H1 (cell line): ENCODE data around the gene PID1. TPM values are rescaled to one million over a fixed set of nuclear protein-coding genes. Genes with fewer than 3 reads are reported as not detected.
A peak's percentile ranks its signal among the peaks of the same experiment; 100 is the strongest.

Source experiments
- CTCF ChIA-PET: fragments of 300-600 bp; sonication (Branson Sonifier 250); formaldehyde crosslinking; loops from one replicate; lab custom pipeline; 2021; ENCODE audit not compliant: partially characterized antibody; lab: Charles Lee
- POLR2A ChIA-PET: fragments of 300-600 bp; sonication (Branson Sonifier 250); formaldehyde crosslinking; loops from one replicate; lab custom pipeline; 2021; ENCODE audit warnings: inconsistent platforms; ENCODE audit not compliant: partially characterized antibody; lab: Charles Lee
- DNase-seq, 2 experiments: peaks; one replicate each; pipeline versions ENCODE4 v3.0.0 to v3.0.0-alpha.2; 2010 to 2022; ENCODE audit warnings: low spot score in 2 of 2, low read depth in 1 of 2, mixed read lengths in 1 of 2
- FAIRE-seq: peaks from 2 replicates; lab custom pipeline; 2011; peaks lifted over from hg19 to GRCh38; lab: Jason Lieb, UNC
- H2AFZ ChIP-seq: 2 replicates; pipeline ENCODE4 v1.8.1; 2012; ENCODE audit warnings: low read length, inconsistent platforms
- H2AK5ac ChIP-seq: 2 replicates; pipeline ENCODE4 v1.6.1; 2013; ENCODE audit warnings: low read depth, low read length
- H2BK120ac ChIP-seq: replicated peaks from 2 replicates; pipeline ENCODE3; 2013; ENCODE audit warnings: low read depth, low read length, inconsistent platforms
- H2BK12ac ChIP-seq: 2 replicates; pipeline ENCODE4 v1.6.1; 2013; ENCODE audit warnings: low read depth, low read length
- H2BK15ac ChIP-seq: 2 replicates; pipeline ENCODE4 v1.6.1; 2013; ENCODE audit warnings: low read length
- H2BK20ac ChIP-seq: 2 replicates; pipeline ENCODE4 v1.6.1; 2013; ENCODE audit warnings: low read length
- H2BK5ac ChIP-seq: 2 replicates; pipeline ENCODE4 v1.6.1; 2013; ENCODE audit warnings: low read depth, low read length
- H3K14ac ChIP-seq: 2 replicates; pipeline ENCODE4 v1.6.1; 2013; ENCODE audit warnings: inconsistent platforms; ENCODE audit not compliant: insufficient read length
- H3K18ac ChIP-seq: 2 replicates; pipeline ENCODE4 v1.6.1; 2013; ENCODE audit warnings: low read length; ENCODE audit errors: extremely low read depth
- H3K23ac ChIP-seq: 2 replicates; pipeline ENCODE4 v1.6.1; 2013; ENCODE audit warnings: inconsistent platforms; ENCODE audit not compliant: insufficient read length
- H3K23me2 ChIP-seq: 2 replicates; pipeline ENCODE4 v1.6.1; 2013; ENCODE audit warnings: low read depth, low read length
- H3K27ac ChIP-seq: 2 replicates; pipeline ENCODE4 v1.6.1; 2011; ENCODE audit warnings: low read depth, low read length, inconsistent platforms
- H3K27me3 ChIP-seq, 4 experiments: replicated peaks in 1 of 4; 1 replicate in 1 of 4; 2 replicates in 3 of 4; pipeline versions ENCODE4 v1.6.1 to v1.8.1; 2011 to 2013; ENCODE audit warnings: low read length in 3 of 4, mild to moderate bottlenecking in 3 of 4, inconsistent platforms in 2 of 4, mixed read lengths in 2 of 4, moderate library complexity in 1 of 4; ENCODE audit not compliant: control insufficient read depth in 3 of 4, insufficient read depth in 3 of 4; ENCODE audit errors: extremely low read depth in 1 of 4
- H3K36me3 ChIP-seq, 4 experiments: 2 replicates each; pipeline versions ENCODE4 v1.6.1 to v1.8.1; 2011 to 2013; ENCODE audit warnings: mild to moderate bottlenecking in 4 of 4, low read length in 3 of 4, moderate library complexity in 2 of 4, control low read depth in 1 of 4, inconsistent platforms in 1 of 4; ENCODE audit not compliant: insufficient read depth in 4 of 4, control insufficient read depth in 2 of 4
- H3K4ac ChIP-seq: replicated peaks from 2 replicates; pipeline ENCODE3; 2013; ENCODE audit warnings: low read length, low read depth, mixed read lengths, inconsistent platforms; ENCODE audit not compliant: insufficient read length
- H3K4me1 ChIP-seq, 4 experiments: replicated peaks in 1 of 4; 1 replicate in 1 of 4; 2 replicates in 3 of 4; pipeline versions ENCODE4 v1.6.1 to v1.8.1; 2011 to 2013; ENCODE audit warnings: low read length in 3 of 4, inconsistent platforms in 2 of 4, mixed read lengths in 1 of 4; ENCODE audit not compliant: insufficient read depth in 4 of 4, control insufficient read depth in 3 of 4
- H3K4me2 ChIP-seq, 2 experiments: 2 replicates each; pipeline versions ENCODE4 v1.6.1 to v1.8.1; 2011 to 2013; ENCODE audit warnings: low read depth in 2 of 2, low read length in 2 of 2, control low read depth in 1 of 2, inconsistent platforms in 1 of 2, mild to moderate bottlenecking in 1 of 2; ENCODE audit not compliant: insufficient read depth in 1 of 2
- H3K4me3 ChIP-seq, 4 experiments: fragments of 200-600, 300-600 bp in 1 of 4; sonication (generic), shearing (Covaris generic), sonication (Bioruptor Twin) in 1 of 4; 2 replicates each; pipeline versions ENCODE4 v1.5.1 to v1.8.1; 2011 to 2016; ENCODE audit warnings: low read length in 4 of 4, low read depth in 3 of 4, control low read depth in 2 of 4, inconsistent platforms in 2 of 4, mild to moderate bottlenecking in 2 of 4, mixed read lengths in 1 of 4, moderate library complexity in 1 of 4; ENCODE audit not compliant: insufficient read depth in 2 of 4; ENCODE audit errors: extremely low read depth in 1 of 4
- H3K56ac ChIP-seq: replicated peaks from 2 replicates; pipeline ENCODE3; 2013; ENCODE audit warnings: low read depth, mild to moderate bottlenecking, mixed read lengths, low read length, inconsistent platforms; ENCODE audit not compliant: insufficient read length
- H3K79me1 ChIP-seq: 2 replicates; pipeline ENCODE4 v1.6.1; 2013; ENCODE audit warnings: low read depth, low read length, control low read depth
- H3K79me2 ChIP-seq, 2 experiments: 2 replicates each; pipeline versions ENCODE4 v1.6.1 to v1.8.1; 2012 to 2013; ENCODE audit warnings: low read length in 2 of 2, mild to moderate bottlenecking in 2 of 2, inconsistent platforms in 1 of 2; ENCODE audit not compliant: insufficient read depth in 2 of 2, control insufficient read depth in 1 of 2
- H3K9ac ChIP-seq, 4 experiments: replicated peaks in 1 of 4; 1 replicate in 1 of 4; 2 replicates in 3 of 4; pipeline versions ENCODE4 v1.6.1 to v1.8.1; 2011 to 2013; ENCODE audit warnings: low read depth in 3 of 4, low read length in 3 of 4, control low read depth in 2 of 4, mild to moderate bottlenecking in 2 of 4, moderate library complexity in 2 of 4, inconsistent platforms in 1 of 4; ENCODE audit errors: extremely low read depth in 1 of 4
- H3K9me3 ChIP-seq, 2 experiments: 2 replicates each; pipeline versions ENCODE4 v1.6.1 to v1.8.1; 2012 to 2013; ENCODE audit warnings: mild to moderate bottlenecking in 2 of 2, moderate library complexity in 2 of 2, control low read depth in 1 of 2, inconsistent platforms in 1 of 2, low read depth in 1 of 2, low read length in 1 of 2, mixed read lengths in 1 of 2; ENCODE audit not compliant: insufficient read depth in 2 of 2
- H4K20me1 ChIP-seq, 2 experiments: replicated peaks in 1 of 2; 2 replicates each; pipeline versions ENCODE3 to v1.8.1; 2011 to 2013; ENCODE audit warnings: inconsistent platforms in 2 of 2, low read length in 2 of 2, mild to moderate bottlenecking in 1 of 2; ENCODE audit not compliant: insufficient read depth in 2 of 2, control insufficient read depth in 1 of 2
- H4K5ac ChIP-seq: 2 replicates; pipeline ENCODE4 v1.6.1; 2013; ENCODE audit warnings: low read length, low read depth, mixed read lengths, inconsistent platforms; ENCODE audit not compliant: insufficient read length
- H4K8ac ChIP-seq: 2 replicates; pipeline ENCODE4 v1.8.0; 2013; ENCODE audit warnings: mild to moderate bottlenecking, moderate library complexity, low read length, inconsistent platforms; ENCODE audit not compliant: insufficient read depth; ENCODE audit errors: extremely low read depth
- H4K91ac ChIP-seq: replicated peaks from 2 replicates; pipeline ENCODE3; 2013; ENCODE audit warnings: low read length, mixed read lengths, inconsistent platforms; ENCODE audit not compliant: insufficient read length
- RAD21 ChIP-seq, 2 experiments: IDR thresholded peaks in 1 of 2; conservative IDR thresholded peaks in 1 of 2; 2 replicates each; pipeline ENCODE4 v1.6.1; 2011; ENCODE audit warnings: low read depth in 2 of 2, low read length in 2 of 2, improper control_type of control experiment in 1 of 2, inconsistent platforms in 1 of 2, mild to moderate bottlenecking in 1 of 2, moderate library complexity in 1 of 2
- WGBS, 2 experiments: shearing (Covaris generic) in 1 of 2; methylation state at CpG; one replicate each; pipeline versions ENCODE4 v1.1.6 to v1.1.7; 2013 to 2015; ENCODE audit warnings: low lambda C conversion rate in 2 of 2, mixed read lengths in 2 of 2, inconsistent platforms in 1 of 2, low coverage in 1 of 2, missing lambda C conversion rate in 1 of 2; ENCODE audit not compliant: insufficient replicate concordance in 2 of 2, insufficient coverage in 1 of 2, insufficient read length in 1 of 2; ENCODE audit errors: extremely low coverage in 1 of 2, missing lambda C conversion rate in 1 of 2; 5-methylcytosine and 5-hydroxymethylcytosine counted together
- polyA plus RNA-seq, 7 experiments: library from polyadenylated mRNA; depleted of rRNA in 3 of 7; stranded (reverse) in 5 of 7; unstranded in 2 of 7; fragments of >200 nt in 5 of 7; fragments of 200-250 nt in 2 of 7; gene quantifications; 1 replicate in 5 of 7; 2 replicates in 1 of 7; 4 replicates in 1 of 7; pipeline versions ENCODE4 v1.2.1 to v1.2.3, GENCODE V29; 2011 to 2013; ENCODE audit warnings: missing spikeins in 2 of 7, mixed read lengths in 2 of 7
- total RNA-seq: library from RNA; stranded (reverse); fragmentation: NEBNext Ultra II Directional; extraction: Animal tissue kit (Norgen Biotek cat#: 25700); gene quantifications from 2 replicates; pipeline ENCODE4 v1.2.1, GENCODE V29; 2021
- TF ChIP-seq, protein P1 (sequence below), 3 experiments: IDR thresholded peaks; 1 replicate in 2 of 3; 2 replicates in 1 of 3; pipeline versions ENCODE4 v1.5.1 to v1.6.1; 2011; ENCODE audit warnings: low read length in 3 of 3, mild to moderate bottlenecking in 3 of 3, inconsistent platforms in 2 of 3, low read depth in 1 of 3, moderate library complexity in 1 of 3; ENCODE audit not compliant: insufficient read depth in 1 of 3; ENCODE audit errors: control extremely low read depth in 1 of 3

Gene PID1
- total and polyA plus RNA-seq, 2 of the 8 experiments (the other 6 are each of a cell fraction or from before 2014, with no cell fraction given): 1.5 to 3.3 TPM

DNA sequence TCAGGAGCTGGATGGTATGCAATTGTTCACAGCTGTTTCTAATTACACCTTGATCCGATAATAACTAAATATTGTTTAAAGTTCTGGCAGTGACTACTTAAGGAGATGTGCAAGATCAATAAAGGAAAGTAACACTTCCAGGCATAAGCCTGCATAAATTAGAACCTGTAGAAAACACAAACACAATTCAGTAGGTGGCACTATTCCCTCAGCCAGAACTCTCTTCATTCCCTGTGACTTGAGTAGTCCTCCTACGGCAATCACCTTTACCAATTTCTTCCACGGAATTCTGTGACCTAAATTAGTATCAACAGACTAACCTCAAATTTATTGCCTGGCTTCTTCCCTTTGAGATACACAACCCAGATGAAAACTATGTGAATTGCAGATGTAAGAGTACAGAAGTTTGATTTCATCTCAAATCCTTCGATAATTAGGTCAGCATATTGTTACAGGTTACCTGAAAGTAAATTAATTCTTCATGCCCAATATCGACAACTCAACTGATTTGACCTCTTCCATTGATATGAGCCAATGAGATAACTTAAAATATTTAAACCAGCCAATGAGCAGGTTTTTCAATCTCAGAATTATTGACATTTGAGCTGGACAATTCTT, 137.8 kb downstream of the PID1 start:
- Histone ChIP-seq H3K4me2 (no peak overlapping the region), H3K23me2 (no peaks in the 10 kb centered on the region), H2BK20ac (no peak overlapping the region), H3K4ac (no peak overlapping the region), H3K36me3 (no peaks in the 10 kb centered on the region), H3K27me3 (no peaks in the 10 kb centered on the region), H3K9me3 (no peaks in the 10 kb centered on the region), H3K79me2 (no peaks in the 10 kb centered on the region), H2BK120ac (no peak overlapping the region), H3K18ac (no peak overlapping the region), H2AK5ac (no peak overlapping the region), H4K8ac (no peak overlapping the region), H3K4me1 (no peaks in the 10 kb centered on the region), H2BK5ac (no peak overlapping the region), H3K14ac (no peak overlapping the region), H3K4me3 (no peak overlapping the region), H2BK12ac (no peak overlapping the region), H4K5ac (no peak overlapping the region), H3K23ac (no peak overlapping the region), H3K9ac (peak overlapping the region in 1 of 4 experiments; percentile 34; a peak in 1 of 7 replicates), H2AFZ (no peak overlapping the region), H4K91ac (no peak overlapping the region), H2BK15ac (no peak overlapping the region), H3K56ac (no peak overlapping the region), H3K27ac (no peak overlapping the region), H4K20me1 (no peaks in the 10 kb centered on the region), H3K79me1 (no peaks in the 10 kb centered on the region)
- no peak for FAIRE-seq
- ChIA-PET CTCF (interaction anchor here (0.6 to 5.5 kb wide), 15 partner anchors 11 to 551 kb away, joined by 3 to 59 read pairs (median 5); no protein-coding TSS in a partner anchor), POLR2A (no interaction called here)
- WGBS, 2 experiments: 82% methylated on average over 5 of the region's 5 CpGs; no CpG with 5 or more reads in 1 of the 2 experiments
- no peak for DNase-seq
- TF ChIP-seq, protein P1, sequence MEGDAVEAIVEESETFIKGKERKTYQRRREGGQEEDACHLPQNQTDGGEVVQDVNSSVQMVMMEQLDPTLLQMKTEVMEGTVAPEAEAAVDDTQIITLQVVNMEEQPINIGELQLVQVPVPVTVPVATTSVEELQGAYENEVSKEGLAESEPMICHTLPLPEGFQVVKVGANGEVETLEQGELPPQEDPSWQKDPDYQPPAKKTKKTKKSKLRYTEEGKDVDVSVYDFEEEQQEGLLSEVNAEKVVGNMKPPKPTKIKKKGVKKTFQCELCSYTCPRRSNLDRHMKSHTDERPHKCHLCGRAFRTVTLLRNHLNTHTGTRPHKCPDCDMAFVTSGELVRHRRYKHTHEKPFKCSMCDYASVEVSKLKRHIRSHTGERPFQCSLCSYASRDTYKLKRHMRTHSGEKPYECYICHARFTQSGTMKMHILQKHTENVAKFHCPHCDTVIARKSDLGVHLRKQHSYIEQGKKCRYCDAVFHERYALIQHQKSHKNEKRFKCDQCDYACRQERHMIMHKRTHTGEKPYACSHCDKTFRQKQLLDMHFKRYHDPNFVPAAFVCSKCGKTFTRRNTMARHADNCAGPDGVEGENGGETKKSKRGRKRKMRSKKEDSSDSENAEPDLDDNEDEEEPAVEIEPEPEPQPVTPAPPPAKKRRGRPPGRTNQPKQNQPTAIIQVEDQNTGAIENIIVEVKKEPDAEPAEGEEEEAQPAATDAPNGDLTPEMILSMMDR (IDR thresholded peaks at IDR 0.05; ENCODE audit: control extremely low read depth in 1 of 3, insufficient read depth in 1 of 3, low read depth in 1 of 3, low read length in 3 of 3): peak in 2 of 3 experiments; percentile 50 to 58; a peak in 2 of 4 replicates
- peak; percentile 85 to 86 for TF ChIP-seq RAD21 (IDR thresholded peaks at IDR 0.05 in 1 of 2, conservative IDR thresholded peaks at IDR 0.05 in 1 of 2; ENCODE audit: low read depth in 2 of 2, low read length in 2 of 2)
